22Rv1 (cell line): ENCODE data around the gene MAP7.

ENCODE experiments used
- H3K27ac ChIP-seq: fragments of 450-650 bp; 2 replicates; pipeline ENCODE4 v1.5.1; 2017
- CTCF ChIP-seq: fragments of 450-650 bp; IDR thresholded peaks from 2 replicates; pipeline ENCODE4 v1.5.1; 2017; ENCODE audit warnings: mild to moderate bottlenecking
- ZFX ChIP-seq: fragments of 450-650 bp; IDR thresholded peaks from 2 replicates; pipeline ENCODE4 v1.6.1; 2017; ENCODE audit warnings: antibody characterized with exemption, borderline replicate concordance

The MAP7 gene

GRCh38 chr6:136319732-136320131, 230.5 kb downstream of the MAP7 start:
- TF ChIP-seq ZFX: no peak
- no peak for TF ChIP-seq CTCF
- H3K27ac ChIP-seq: no peak overlapping the region

GRCh38 chr6:136318676-136319075, 231.5 kb downstream of the MAP7 start:
- TF ChIP-seq ZFX: no peak
- no peak for TF ChIP-seq CTCF
- no peak overlapping the region for H3K27ac ChIP-seq

- H3K27ac ChIP-seq: no peak overlapping the region
- TF ChIP-seq CTCF: no peak
These were observed 232.3 kb downstream of the MAP7 start for GRCh38 chr6:136317971-136318370.

GRCh38 chr6:136317021-136317694, 233.1 kb downstream of the MAP7 start:
- TF ChIP-seq CTCF: peak; percentile 93
- TF ChIP-seq ZFX: no peak
- no peak overlapping the region for H3K27ac ChIP-seq

- H3K27ac ChIP-seq: no peak overlapping the region
- TF ChIP-seq CTCF (no peak), ZFX (no peak)
These were observed 234.6 kb downstream of the MAP7 start for GRCh38 chr6:136315594-136315993.

- TF ChIP-seq CTCF: no peak
- TF ChIP-seq ZFX: no peak
- no peak overlapping the region for H3K27ac ChIP-seq
These were observed 237.2 kb downstream of the MAP7 start for GRCh38 chr6:136312975-136313374.

- no peak for TF ChIP-seq ZFX
- no peak for TF ChIP-seq CTCF
- no peak overlapping the region for H3K27ac ChIP-seq
These were observed 240.4 kb downstream of the MAP7 start for GRCh38 chr6:136309729-136310311.
